HuH-7 (cell line): ENCODE measurements around the gene ATP5F1E.
"Not testable (repeated sequence)": the region's sequence is repeated elsewhere in the genome, so short reads cannot be mapped to it uniquely, and the experiment has no call there.

ENCODE experiments used
- DNase-seq: peaks from one replicate; pipeline ENCODE4 v3.0.0; 2011; ENCODE audit warnings: low spot score

The ATP5F1E gene

DNA sequence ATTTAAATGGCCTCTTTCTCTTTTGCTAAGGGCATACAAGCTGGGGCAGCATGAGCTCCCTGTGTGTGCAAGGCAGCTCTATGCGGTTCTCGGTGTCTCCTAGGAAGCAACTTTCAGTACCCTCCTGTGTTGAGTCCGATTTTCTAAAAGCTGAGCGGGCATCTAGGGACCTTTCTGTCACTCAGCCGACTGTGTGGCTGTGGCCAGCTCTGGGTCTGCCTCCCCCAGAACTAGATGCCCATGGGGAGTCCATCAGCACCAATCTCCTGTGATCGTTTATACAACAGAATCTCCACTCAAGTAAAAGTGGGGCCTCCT lies 43.6 kb downstream of the ATP5F1E start:
- no peak for DNase-seq

DNA sequence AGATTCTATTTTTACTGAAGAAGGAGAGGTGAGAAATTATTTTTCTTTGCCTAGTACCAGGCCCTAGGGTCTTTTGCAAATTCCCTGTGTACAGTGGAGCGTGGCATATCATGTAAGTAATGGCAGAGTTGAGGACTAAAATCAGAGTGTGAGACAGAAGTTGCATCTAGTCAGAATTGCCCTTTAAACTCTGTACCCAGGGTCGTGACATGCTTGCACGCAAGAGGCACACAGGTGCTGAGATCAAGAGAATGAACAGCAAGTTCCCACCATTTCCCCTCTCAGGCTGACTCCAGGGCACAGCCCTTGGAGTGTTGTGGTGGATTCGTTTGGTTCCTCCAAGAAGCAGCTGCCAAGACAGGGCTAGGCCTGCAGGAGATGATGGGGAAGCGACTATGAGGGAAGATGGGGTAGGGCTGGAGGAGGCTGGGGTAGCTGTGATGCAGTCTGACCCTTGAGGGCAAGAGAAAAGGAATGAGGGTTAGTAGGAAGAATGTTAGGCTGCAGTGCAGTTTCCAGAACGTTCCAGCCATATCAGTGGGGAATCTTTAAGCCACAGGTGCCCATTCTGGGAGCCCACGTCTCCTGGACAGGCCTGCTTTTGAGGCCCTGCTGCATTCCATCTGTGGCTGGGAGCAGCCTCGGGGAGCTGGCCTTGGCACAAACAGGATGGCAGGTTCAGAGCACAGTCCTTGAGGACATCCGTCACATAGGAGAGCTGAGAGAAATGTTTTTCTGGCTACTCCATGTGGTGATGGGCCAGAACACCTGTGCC lies 44.2 kb downstream of the ATP5F1E start:
- DNase-seq = no peak

DNA sequence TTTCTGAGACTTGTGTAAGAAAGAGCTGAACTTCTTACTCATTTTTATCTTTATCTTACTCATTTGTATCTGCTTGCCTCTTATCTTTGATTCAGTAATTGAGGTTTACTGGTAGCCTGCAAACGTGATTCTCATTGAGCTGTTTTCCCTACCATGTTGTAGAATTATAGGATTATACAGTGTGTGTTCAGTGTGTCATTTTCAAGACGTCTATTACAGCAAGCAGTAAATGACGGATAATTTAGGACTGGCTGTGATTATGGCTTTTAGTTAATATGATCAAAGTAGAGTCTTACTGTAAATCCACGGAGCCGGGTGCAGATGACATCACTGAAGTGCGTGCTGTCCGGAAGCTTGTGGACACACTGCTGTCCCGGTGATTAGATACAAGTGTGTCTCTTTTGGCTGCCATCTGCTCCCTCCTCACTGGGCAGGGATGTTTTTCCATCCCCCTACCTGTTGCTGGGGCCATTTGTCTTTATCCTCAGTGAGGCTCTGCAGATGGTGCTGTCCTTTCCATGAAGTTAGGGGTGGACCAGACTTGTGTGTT lies 45.1 kb downstream of the ATP5F1E start:
- no peak for DNase-seq

DNA sequence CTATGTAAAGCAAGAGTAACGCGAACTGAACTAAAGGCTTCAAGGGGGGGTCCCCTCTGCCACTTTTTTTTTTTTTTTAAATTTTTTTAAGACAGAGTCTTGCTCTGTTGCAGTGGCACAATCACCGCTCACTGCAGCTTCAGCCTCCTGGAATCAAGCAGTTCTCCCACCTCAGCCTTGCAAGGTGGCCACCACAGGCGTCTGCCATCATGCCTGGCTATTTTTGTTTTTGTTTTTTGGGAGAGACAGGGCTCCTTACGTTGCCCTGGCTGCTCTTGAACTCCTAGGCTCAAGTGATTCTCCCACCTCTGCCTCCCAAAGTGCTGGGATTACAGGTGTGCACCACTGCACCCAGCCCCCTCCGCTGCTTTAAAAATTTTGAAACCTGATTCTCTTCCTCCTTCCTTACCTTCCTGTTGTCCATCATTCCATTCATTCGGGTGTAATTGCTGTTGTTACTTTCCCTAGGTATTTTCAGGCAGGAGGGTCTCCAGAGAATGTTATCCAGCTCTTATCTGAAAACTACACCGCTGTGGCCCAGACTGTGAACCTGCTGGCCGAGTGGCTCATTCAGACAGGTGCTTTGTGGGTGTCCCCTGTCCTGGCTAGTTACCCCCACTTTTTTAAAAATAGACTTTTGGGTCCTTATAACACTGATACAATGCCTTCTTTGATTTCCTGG lies 45.7 kb downstream of the ATP5F1E start:
- DNase-seq = no peak

DNA sequence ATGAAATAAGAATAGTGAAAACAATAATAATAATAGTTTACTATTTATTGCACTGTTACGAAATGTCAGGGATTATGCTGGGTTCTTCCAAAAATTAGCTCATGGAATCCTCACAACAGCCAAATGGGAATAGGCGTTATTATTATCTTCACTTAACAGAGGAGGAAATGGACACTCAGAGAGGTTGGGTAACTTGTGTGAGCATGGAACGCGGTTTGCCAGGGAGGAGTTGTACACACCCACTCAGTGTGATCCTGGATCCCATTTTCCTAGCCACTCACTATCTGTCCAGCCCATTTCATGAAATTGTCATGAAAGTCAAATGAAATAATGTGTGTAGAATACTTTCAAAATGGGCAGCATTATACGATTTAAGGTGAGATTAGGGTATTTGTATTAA lies 46.5 kb downstream of the ATP5F1E start:
- DNase-seq = no peak

DNA sequence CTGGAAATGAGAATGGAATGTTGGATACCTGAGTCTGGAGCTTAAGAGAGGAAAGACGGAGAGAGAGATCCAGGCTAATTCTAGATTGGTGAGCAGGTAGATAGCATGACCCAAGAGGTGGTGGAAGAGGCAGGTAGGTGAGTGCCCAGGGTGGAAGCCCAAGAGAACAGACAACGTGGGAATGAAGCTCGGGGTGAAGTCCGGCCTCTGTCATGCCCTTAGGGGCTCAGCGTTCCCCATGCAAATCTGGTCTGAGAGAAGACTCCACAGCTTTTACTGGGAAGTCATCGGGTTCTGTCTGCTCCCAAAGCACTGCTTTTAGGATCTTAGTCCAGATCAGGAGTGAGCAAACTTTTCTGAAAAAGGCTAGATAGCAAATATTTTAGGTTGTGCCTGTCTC lies 47.4 kb downstream of the ATP5F1E start:
- DNase-seq = no peak

DNA sequence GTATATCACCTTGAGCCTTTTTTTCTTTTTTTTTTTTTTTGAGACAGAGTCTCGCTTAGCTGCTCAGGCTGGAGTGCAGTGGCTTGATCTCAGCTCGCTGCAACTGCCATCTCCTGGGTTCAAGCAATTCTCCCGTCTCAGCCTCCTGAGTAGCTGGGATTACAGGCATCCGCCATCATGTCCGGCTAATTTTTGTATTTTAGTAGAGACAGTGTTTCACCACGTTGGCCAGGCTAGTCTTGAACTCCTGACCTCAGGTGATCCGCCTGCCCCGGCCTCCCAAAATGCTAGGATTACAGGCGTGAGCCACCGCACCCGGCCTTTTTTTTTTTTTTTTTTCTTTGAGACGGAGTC lies 49.0 kb downstream of the ATP5F1E start:
- DNase-seq = not testable (repeated sequence)

DNA sequence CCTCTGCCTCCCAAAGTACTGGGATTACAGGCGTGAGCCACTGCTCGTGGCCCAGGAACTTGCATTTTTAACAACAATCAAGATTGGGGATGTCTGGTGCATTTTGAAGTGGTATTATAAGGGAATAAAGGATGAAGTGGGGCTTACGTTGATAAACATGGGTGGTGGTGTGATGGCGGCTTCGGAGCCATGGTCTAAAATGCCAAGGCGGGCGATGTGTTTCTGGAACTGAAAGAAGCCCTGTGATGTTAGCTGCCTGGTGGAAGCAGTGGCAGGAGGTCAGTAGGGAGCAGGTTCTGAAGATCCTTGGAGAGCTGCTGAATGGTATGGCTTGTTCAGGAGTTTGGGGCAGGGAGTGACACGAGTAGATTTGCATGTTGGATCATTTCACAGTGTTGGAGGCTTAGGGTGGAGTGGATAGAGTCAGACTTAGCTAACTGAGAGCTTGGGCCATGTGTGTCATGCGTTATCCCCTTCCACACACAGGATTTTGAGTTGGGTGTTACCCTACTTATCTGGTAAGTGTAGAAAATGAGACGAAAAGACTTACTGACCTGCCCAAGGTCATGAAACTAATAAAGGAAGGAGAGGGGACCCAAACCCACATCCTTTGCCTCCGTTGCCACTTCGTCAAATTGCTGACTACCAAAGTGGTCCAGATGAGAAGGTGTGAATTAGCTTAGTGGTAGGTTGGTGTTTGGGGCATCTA lies 49.6 kb downstream of the ATP5F1E start:
- no peak for DNase-seq

DNA sequence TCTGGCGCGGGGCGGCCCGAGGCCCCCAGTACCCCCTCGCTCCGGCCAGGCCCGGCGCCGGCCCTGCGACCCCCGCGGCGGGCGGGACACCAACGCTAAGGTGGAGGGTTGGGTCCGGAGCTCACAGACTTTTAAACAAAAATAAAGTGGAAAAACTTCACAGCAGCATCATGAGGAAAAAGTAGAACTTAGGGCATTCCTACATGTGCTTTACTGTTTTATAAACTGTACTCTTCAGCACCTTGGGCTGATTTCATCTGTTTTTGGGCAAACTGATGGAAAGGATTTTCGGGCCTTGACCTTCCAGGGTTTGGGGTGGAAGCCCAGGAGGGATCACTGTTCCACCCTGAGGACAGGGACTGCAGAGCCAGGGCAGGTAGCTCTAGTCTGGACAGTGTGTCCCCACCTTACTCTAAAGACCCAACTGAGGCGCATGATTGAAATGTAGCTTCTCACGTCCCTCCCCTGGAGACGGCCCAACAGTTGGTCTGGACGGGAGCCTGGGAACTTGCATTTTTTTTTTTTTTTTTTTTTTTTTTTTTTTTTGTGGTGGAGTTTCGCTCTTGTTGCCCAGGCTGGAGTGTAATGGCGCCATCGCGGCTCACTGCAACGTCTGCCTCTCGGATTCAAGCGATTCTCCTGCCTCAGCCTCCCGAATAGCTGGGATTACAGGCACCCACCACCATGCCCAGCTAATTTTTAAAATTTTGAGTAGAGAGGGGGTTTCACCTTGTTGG lies 50.3 kb downstream of the ATP5F1E start:
- no peak for DNase-seq

DNA sequence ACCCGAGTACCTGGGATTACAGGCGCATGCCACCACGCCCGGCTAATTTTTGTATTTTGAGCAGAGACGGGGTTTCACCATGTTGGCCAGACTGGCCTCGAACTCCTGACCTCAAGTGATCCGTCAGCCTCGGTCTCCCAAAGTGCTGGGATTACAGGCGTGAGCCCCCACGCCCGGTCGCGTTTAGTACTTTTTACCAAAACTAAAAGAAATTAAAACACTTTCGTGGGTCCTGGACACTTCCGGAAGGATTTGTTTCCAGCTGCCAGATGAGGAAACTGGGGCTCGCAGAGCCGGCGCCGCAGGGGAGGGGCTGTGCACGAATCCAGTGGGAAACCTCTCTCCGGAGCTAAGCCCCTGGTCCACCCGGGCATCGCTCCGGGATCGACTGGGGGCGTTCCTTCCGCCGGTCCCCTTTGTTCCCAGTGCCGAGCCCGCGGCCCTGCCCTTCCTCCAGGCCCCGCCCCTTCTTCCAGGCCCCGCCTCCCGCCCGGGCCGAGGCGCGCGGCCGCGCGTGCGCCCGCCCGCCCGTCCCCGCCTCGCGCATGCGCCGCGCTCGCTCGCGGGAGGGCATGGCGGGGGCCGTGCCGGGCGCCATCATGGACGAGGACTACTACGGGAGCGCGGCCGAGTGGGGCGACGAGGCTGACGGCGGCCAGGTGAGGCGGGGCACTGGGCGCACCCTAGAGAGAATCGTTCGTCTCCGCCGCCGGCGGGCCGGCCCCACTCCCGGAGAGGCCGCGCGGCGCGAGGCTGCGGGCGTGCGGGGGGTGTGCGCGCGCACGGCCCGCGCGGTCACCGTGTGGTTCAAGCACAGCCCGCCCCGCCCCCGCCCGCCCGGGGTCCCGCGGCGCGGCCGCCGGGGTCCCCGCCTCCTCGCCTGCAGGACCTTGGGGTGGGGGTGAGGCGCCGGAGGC lies 51.2 kb downstream of the ATP5F1E start, which contains the start of gene NELFCD:
NELFCD (plus strand) TSS at position 546 of the 917 bp plus-strand sequence; CDS start at position 600, 54 bp downstream.
- DNase-seq = peak; percentile 97

DNA sequence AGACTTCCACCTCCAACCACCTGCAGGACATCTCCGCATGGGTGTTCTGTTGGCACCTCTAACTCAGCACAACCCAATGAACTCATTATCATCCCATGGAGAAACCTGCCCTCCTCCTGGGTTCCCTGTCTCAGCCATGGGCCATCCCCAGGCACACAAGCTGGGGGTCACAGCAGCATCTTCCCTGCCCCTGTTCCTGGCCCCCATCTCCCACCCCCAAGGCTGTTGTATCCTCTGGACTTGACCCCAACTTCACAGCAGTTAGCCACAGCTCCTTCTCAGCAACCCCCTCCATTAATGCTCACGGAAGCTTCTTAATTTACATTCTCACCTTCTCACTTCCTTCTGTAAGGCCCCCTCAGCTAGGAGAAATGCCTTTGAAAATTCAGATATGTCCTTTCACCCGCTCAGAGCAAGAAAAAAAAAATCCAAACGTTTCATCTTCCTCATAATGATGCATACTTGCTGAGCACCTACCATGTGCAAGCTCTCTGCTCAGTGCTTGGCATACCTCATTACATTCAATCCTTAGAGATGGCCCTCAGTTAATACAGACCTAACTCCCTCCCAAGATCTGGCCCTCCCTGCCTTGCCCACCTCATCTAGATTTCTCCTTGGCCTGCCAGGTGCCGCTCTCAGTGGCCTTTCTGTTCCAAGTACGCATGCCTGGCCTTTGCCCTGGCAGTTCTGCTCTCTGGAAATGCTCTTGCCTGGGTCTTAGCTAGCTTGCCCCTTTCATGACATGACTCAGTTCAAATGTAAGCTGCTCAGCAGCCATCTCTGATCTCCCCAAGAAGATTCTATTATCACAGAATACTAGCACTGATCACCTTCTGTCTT lies 53.6 kb downstream of the ATP5F1E start:
- DNase-seq = no peak

DNA sequence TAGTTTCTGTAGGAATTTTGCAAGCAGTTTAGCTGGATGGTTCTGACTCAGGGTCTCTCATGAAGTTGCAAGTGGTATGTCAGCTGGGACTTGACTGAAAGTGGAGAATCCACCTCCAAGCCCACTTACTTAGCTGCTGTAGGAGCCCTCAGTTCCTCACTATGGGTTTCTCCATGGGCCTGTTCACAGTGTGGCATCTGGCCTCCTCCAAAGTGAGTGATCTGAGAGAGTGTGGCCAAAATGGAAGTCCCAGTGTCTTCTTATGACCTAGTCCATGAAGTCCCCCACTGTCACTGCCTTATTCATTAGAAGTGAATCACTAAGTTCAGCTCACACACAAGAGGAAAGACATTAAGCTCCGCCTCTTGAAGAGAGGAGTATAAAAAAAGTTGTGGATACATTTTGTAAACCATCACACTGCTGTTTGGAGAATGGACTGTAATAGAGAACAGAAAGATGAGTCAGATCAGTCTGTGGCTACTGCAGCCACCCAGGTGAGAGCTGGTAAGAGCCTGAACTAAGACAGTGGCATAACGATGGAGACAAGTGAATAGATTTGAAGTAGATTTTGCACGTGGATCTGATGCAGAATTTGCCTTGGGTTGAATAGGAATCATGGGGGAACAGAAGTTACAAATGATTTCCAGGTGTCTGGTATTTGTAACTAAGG lies 55.9 kb downstream of the ATP5F1E start:
- no peak for DNase-seq
